Limb (tissue), 2 donors: ENCODE measurements around the gene EPG5.
A peak's percentile ranks its signal among the peaks of the same experiment; 100 is the strongest.
"Not testable (repeated sequence)": the region's sequence is repeated elsewhere in the genome, so short reads cannot be mapped to it uniquely, and the experiment has no call there.

ENCODE experiments used
- DNase-seq, 2 donors: peaks; one replicate each; pipeline ENCODE4 v3.0.0-alpha.2; 2016; ENCODE audit errors: extremely low spot score in 2 of 2

EPG5 gene

GRCh38 chr18:45838302-45839070 is 128.6 kb downstream of the EPG5 start:
- no peak for DNase-seq

- peak; percentile 20 to 71 for DNase-seq
These were observed 129.7 kb downstream of the EPG5 start for GRCh38 chr18:45837283-45838070.

- DNase-seq = no peak
These were observed 130.6 kb downstream of the EPG5 start for GRCh38 chr18:45836242-45837205.

GRCh38 chr18:45835057-45835636 is 132.0 kb downstream of the EPG5 start:
- no peak for DNase-seq

- DNase-seq = no peak
These were observed 132.8 kb downstream of the EPG5 start for GRCh38 chr18:45834306-45834705.

- DNase-seq = no peak
These were observed 133.3 kb downstream of the EPG5 start for GRCh38 chr18:45833846-45834245.

GRCh38 chr18:45830917-45831316 is 136.2 kb downstream of the EPG5 start:
- no peak for DNase-seq

- no peak for DNase-seq
These were observed 137.3 kb downstream of the EPG5 start for GRCh38 chr18:45829855-45830254.

GRCh38 chr18:45828917-45829811 is 138.0 kb downstream of the EPG5 start:
- DNase-seq = no peak

GRCh38 chr18:45826716-45827115 is 140.4 kb downstream of the EPG5 start:
- DNase-seq = not testable (repeated sequence)

- DNase-seq = no peak
These were observed 141.0 kb downstream of the EPG5 start for GRCh38 chr18:45826084-45826483.

GRCh38 chr18:45825258-45826044 is 141.7 kb downstream of the EPG5 start, which contains the start of gene SIGLEC15:
Gene SIGLEC15 (plus strand): TSS chr18:45825675. CDS start chr18:45825729, 54 bp downstream.
- no peak for DNase-seq

- no peak for DNase-seq
These were observed 145.4 kb downstream of the EPG5 start for GRCh38 chr18:45821711-45822110.

GRCh38 chr18:45821026-45821425 is 146.1 kb downstream of the EPG5 start:
- DNase-seq = no peak

GRCh38 chr18:45820106-45820745 is 146.9 kb downstream of the EPG5 start:
- no peak for DNase-seq

GRCh38 chr18:45818765-45819164 is 148.4 kb downstream of the EPG5 start:
- DNase-seq = not testable (repeated sequence)

GRCh38 chr18:45817543-45817942 is 149.6 kb downstream of the EPG5 start:
- no peak for DNase-seq

GRCh38 chr18:45814733-45815132 is 152.4 kb downstream of the EPG5 start:
- DNase-seq = not testable (repeated sequence)

- not testable (repeated sequence) for DNase-seq
These were observed 160.0 kb downstream of the EPG5 start for GRCh38 chr18:45807144-45807543.
